Prostate gland (tissue), 2 donors: Measurements from ENCODE around the gene ITPR1.

Source experiments
- POLR2A ChIP-seq: fragments of 450-650 bp; IDR thresholded peaks from one replicate; pipeline ENCODE4 v1.6.1; 2016; ENCODE audit warnings: antibody characterized with exemption, mild to moderate bottlenecking
- POLR2AphosphoS5 ChIP-seq: sonication (generic); formaldehyde crosslinking; IDR thresholded peaks from one replicate; pipeline ENCODE4 v1.6.1; 2017; ENCODE audit warnings: antibody characterized with exemption
- TF ChIP-seq, protein P1 (sequence below), 4 experiments: fragments of 200-600 bp in 2 of 4; fragments of 450-650 bp in 2 of 4; sonication (generic) in 2 of 4; IDR thresholded peaks; 1 replicate in 3 of 4; 2 replicates in 1 of 4; pipeline ENCODE4 v1.5.1; 2016 to 2019; ENCODE audit warnings: antibody characterized with exemption in 4 of 4, mild to moderate bottlenecking in 2 of 4, moderate library complexity in 2 of 4

DNA sequence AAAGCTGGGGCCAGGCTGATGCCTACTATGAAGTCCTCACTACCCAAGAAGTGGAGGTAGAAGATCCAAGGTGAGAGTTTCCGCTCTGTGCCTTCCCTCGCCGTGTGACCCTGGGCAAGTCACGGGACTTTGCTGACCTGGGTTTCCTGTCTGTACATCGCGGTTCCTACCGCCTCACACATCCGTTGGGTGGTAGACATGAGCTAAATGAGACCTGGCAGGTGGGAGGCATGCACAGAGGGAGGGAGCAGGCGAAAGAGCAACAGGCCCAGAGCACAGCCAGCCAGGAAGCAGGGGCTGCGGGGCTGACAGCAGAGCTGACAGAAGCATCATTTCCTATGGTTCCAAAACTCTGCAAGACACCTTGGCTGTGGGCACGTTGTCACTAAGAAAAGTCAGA, 328.8 kb downstream of the ITPR1 start:
- TF ChIP-seq POLR2AphosphoS5 = no peak
- no peak for TF ChIP-seq POLR2A
- TF ChIP-seq, protein P1, sequence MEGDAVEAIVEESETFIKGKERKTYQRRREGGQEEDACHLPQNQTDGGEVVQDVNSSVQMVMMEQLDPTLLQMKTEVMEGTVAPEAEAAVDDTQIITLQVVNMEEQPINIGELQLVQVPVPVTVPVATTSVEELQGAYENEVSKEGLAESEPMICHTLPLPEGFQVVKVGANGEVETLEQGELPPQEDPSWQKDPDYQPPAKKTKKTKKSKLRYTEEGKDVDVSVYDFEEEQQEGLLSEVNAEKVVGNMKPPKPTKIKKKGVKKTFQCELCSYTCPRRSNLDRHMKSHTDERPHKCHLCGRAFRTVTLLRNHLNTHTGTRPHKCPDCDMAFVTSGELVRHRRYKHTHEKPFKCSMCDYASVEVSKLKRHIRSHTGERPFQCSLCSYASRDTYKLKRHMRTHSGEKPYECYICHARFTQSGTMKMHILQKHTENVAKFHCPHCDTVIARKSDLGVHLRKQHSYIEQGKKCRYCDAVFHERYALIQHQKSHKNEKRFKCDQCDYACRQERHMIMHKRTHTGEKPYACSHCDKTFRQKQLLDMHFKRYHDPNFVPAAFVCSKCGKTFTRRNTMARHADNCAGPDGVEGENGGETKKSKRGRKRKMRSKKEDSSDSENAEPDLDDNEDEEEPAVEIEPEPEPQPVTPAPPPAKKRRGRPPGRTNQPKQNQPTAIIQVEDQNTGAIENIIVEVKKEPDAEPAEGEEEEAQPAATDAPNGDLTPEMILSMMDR (IDR thresholded peaks at IDR 0.05) = no peak
